Activated CD4-positive, alpha-beta T cell treated with anti-CD3 and anti-CD28 coated beads, Interleukin-2, amount 10 ng/mL, durations not matched to agents 7 days and 5 days (primary cell): ENCODE data around the gene AQP9. TPM values are rescaled to one million over a fixed set of nuclear protein-coding genes. Genes with fewer than 3 reads are reported as not detected.

Experiments used
- CTCF ChIA-PET: fragments of 350-600 bp; sonication (Branson Sonifier 250); formaldehyde crosslinking; loops from one replicate; lab custom pipeline; 2021; ENCODE audit warnings: antibody characterized with exemption; lab: Charles Lee
- POLR2A ChIA-PET: fragments of 350-600 bp; sonication (Branson Sonifier 250); formaldehyde crosslinking; loops from one replicate; lab custom pipeline; 2021; ENCODE audit warnings: antibody characterized with exemption; lab: Charles Lee
- DNase-seq: peaks from one replicate; pipeline ENCODE4 v3.0.0-alpha.2; 2020
- H3K27ac Mint-ChIP-seq: one replicate; pipeline ENCODE4 v1.8.0; 2021; ENCODE audit warnings: mild to moderate bottlenecking, moderate library complexity, mixed read lengths
- H3K27me3 Mint-ChIP-seq: one replicate; pipeline ENCODE4 v1.8.0; 2021; ENCODE audit warnings: mixed read lengths
- H3K36me3 Mint-ChIP-seq: one replicate; pipeline ENCODE4 v1.8.0; 2021; ENCODE audit warnings: low read depth, mixed read lengths
- H3K4me1 Mint-ChIP-seq: one replicate; pipeline ENCODE4 v1.8.0; 2021; ENCODE audit warnings: mixed read lengths
- H3K4me3 Mint-ChIP-seq: one replicate; pipeline ENCODE4 v1.8.0; 2021; ENCODE audit warnings: mild to moderate bottlenecking, moderate library complexity, mixed read lengths
- H3K9me3 Mint-ChIP-seq: one replicate; pipeline ENCODE4 v1.8.0; 2021; ENCODE audit warnings: mixed read lengths
- total RNA-seq, 2 experiments: library from RNA; stranded (reverse); gene quantifications; one replicate each; pipeline ENCODE4 v1.2.3, GENCODE V29; 2021

Gene AQP9
- total RNA-seq, 2 experiments from 2014 or later, result not detected

DNA sequence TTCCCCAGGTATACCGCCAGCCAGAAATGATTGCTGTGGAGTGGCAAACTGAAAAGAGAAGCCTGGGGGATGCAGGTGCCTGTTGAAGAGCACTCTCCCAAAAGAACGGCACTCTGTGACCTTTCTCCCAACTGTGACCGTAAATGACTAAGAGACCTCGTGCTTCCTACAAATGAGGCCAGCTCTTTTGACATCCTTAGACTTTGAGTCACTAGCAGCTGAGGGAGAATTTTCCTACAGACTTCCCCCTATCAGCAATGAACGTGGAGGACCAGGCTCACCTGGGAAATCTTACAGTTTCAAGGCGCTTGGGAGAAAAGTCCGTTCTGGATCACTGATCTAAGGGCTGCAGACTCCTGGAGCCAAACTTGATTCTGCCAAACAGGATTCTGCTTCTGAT, 8.6 kb downstream of the AQP9 start:
- peaks cover 15% of the 10 kb centered on the region for H3K27me3 Mint-ChIP-seq
- no peak overlapping the region for H3K27ac Mint-ChIP-seq
- H3K36me3 Mint-ChIP-seq, result no peaks in the 10 kb centered on the region
- no peak overlapping the region for H3K4me3 Mint-ChIP-seq
- no peaks in the 10 kb centered on the region for H3K4me1 Mint-ChIP-seq
- CTCF ChIA-PET, result no interaction called here
- no peak for DNase-seq
- POLR2A ChIA-PET, result no interaction called here
- H3K9me3 Mint-ChIP-seq, result no peaks in the 10 kb centered on the region

- CTCF ChIA-PET, result interaction anchor here (0.9 kb wide), 1 partner anchor 29 kb away, joined by 3 read pairs; no protein-coding TSS in a partner anchor
- no peaks in the 10 kb centered on the region for H3K9me3 Mint-ChIP-seq
These were observed 9.0 kb downstream of the AQP9 start for GRCh38 chr15:58147171-58147611.

GRCh38 chr15:58148120-58148519, 9.9 kb downstream of the AQP9 start:
- no peaks in the 10 kb centered on the region for H3K36me3 Mint-ChIP-seq
- H3K9me3 Mint-ChIP-seq, result no peaks in the 10 kb centered on the region
- CTCF ChIA-PET, result interaction anchor here (0.9 kb wide), 1 partner anchor 28 kb away, joined by 3 read pairs; no protein-coding TSS in a partner anchor
- H3K4me1 Mint-ChIP-seq, result no peaks in the 10 kb centered on the region
- peaks cover 11% of the 10 kb centered on the region for H3K27me3 Mint-ChIP-seq
- no peak overlapping the region for H3K27ac Mint-ChIP-seq
- POLR2A ChIA-PET, result no interaction called here
- H3K4me3 Mint-ChIP-seq, result no peak overlapping the region
- no peak for DNase-seq

More at GRCh38 chr15:58147171-58147611, 9.0 kb downstream of the AQP9 start:
- DNase-seq, result no peak
- Mint-ChIP-seq H3K4me3 (no peak overlapping the region), H3K36me3 (no peaks in the 10 kb centered on the region), H3K27ac (no peak overlapping the region), H3K4me1 (no peaks in the 10 kb centered on the region), H3K27me3 (peaks cover 15% of the 10 kb centered on the region)
- POLR2A ChIA-PET, result no interaction called here

- CTCF ChIA-PET, result no interaction called here
- POLR2A ChIA-PET, result no interaction called here
- no peak for DNase-seq
- H3K27ac Mint-ChIP-seq, result no peak overlapping the region
- H3K9me3 Mint-ChIP-seq, result no peaks in the 10 kb centered on the region
- H3K27me3 Mint-ChIP-seq, result peaks cover 8% of the 10 kb centered on the region
- no peaks in the 10 kb centered on the region for H3K36me3 Mint-ChIP-seq
- H3K4me3 Mint-ChIP-seq, result no peak overlapping the region
- H3K4me1 Mint-ChIP-seq, result no peaks in the 10 kb centered on the region
These were observed 10.7 kb downstream of the AQP9 start for GRCh38 chr15:58148633-58149445.

DNA sequence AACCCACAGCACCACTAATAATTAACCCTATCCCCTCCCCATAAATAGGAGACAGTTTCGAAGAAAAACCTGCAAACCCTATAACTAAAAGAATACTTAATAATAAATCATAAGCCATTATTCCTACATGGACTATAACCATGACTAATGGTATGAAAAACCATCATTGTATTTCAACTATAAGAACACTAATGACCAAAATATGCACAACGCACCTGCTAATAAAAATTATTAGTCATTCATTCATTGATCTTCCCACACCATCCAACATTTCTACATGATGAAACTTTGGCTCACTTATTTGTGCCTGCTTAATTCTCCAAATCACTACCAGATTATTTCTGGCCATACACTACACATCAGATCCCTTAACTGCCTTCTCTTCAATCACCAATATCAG, 16.6 kb downstream of the AQP9 start:
- no peaks in the 10 kb centered on the region for H3K4me1 Mint-ChIP-seq
- POLR2A ChIA-PET, result no interaction called here
- H3K4me3 Mint-ChIP-seq, result no peak overlapping the region
- no peaks in the 10 kb centered on the region for H3K9me3 Mint-ChIP-seq
- no peak for DNase-seq
- H3K27me3 Mint-ChIP-seq, result peaks cover 5% of the 10 kb centered on the region
- H3K27ac Mint-ChIP-seq, result no peak overlapping the region
- CTCF ChIA-PET, result no interaction called here
- no peaks in the 10 kb centered on the region for H3K36me3 Mint-ChIP-seq

GRCh38 chr15:58159827-58160386, 21.7 kb downstream of the AQP9 start:
- CTCF ChIA-PET, result interaction anchor here (0.5 to 0.6 kb wide), 2 partner anchors 27 to 627 kb away, joined by 3 to 4 read pairs; no protein-coding TSS in a partner anchor
- no peak overlapping the region for H3K27ac Mint-ChIP-seq
- H3K9me3 Mint-ChIP-seq, result no peaks in the 10 kb centered on the region
- no peaks in the 10 kb centered on the region for H3K36me3 Mint-ChIP-seq
- H3K27me3 Mint-ChIP-seq, result peaks cover 31% of the 10 kb centered on the region
- POLR2A ChIA-PET, result no interaction called here
- no peak for DNase-seq
- no peaks in the 10 kb centered on the region for H3K4me1 Mint-ChIP-seq
- H3K4me3 Mint-ChIP-seq, result no peak overlapping the region

GRCh38 chr15:58161436-58161930, 23.3 kb downstream of the AQP9 start:
- Mint-ChIP-seq H3K36me3 (no peaks in the 10 kb centered on the region), H3K27me3 (peaks cover 38% of the 10 kb centered on the region), H3K4me3 (no peak overlapping the region), H3K4me1 (no peaks in the 10 kb centered on the region), H3K27ac (no peak overlapping the region), H3K9me3 (no peaks in the 10 kb centered on the region)
- CTCF ChIA-PET, result no interaction called here
- no peak for DNase-seq
- POLR2A ChIA-PET, result no interaction called here

DNA sequence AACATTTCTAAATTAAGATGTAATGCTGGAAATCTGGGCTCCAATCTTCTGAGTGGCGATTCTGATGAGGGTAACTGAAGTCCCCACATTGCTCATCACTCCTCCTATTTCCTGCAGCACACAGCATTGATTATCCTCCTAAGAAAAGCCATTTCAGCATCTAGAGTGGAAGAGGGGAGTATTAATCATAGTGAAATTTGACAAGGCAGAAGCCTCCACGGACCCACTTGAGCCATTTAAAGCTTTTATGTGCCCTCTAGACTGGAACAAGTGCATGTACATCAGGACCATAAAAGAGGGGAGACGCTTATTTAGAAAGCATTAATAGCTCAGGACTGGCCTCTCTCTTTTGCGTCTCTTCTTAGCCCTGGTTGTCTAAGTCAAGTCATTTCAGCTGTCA, 25.8 kb downstream of the AQP9 start:
- POLR2A ChIA-PET, result no interaction called here
- Mint-ChIP-seq H3K4me1 (no peaks in the 10 kb centered on the region), H3K27me3 (peaks cover 38% of the 10 kb centered on the region), H3K36me3 (no peaks in the 10 kb centered on the region), H3K27ac (no peak overlapping the region), H3K4me3 (no peak overlapping the region), H3K9me3 (no peaks in the 10 kb centered on the region)
- CTCF ChIA-PET, result no interaction called here
- DNase-seq, result no peak

DNA sequence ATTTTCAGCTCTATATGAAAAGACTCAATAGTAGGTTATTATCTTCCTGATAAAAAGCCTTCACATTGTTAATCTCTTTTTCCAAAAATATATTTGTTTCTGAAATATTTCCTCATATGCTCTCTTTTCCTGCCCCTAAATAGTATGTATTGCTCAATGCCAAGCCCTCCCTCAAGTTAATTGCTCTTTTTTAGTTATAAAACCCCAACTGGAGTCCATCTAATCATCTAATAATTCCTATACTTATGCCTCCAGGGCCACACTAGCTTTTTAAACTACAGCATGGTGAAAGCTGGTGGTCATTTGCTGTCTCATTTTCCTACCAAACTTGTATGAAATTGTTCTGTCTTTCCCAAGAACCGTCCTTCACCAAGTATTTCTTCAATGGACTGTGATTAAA, 26.7 kb downstream of the AQP9 start:
- Mint-ChIP-seq H3K4me3 (no peak overlapping the region), H3K4me1 (no peaks in the 10 kb centered on the region), H3K36me3 (no peaks in the 10 kb centered on the region), H3K27ac (no peak overlapping the region), H3K9me3 (no peaks in the 10 kb centered on the region), H3K27me3 (peaks cover 38% of the 10 kb centered on the region)
- CTCF ChIA-PET, result no interaction called here
- POLR2A ChIA-PET, result no interaction called here
- DNase-seq, result no peak

GRCh38 chr15:58165661-58166060, 27.5 kb downstream of the AQP9 start:
- ChIA-PET CTCF (no interaction called here), POLR2A (no interaction called here)

GRCh38 chr15:58167095-58167691, 29.0 kb downstream of the AQP9 start:
- Mint-ChIP-seq H3K4me1 (no peaks in the 10 kb centered on the region), H3K36me3 (no peaks in the 10 kb centered on the region), H3K4me3 (no peak overlapping the region), H3K27ac (no peak overlapping the region), H3K27me3 (peaks cover 31% of the 10 kb centered on the region), H3K9me3 (no peaks in the 10 kb centered on the region)
- ChIA-PET POLR2A (no interaction called here), CTCF (no interaction called here)
- DNase-seq, result no peak

More at GRCh38 chr15:58165661-58166060, 27.5 kb downstream of the AQP9 start:
- Mint-ChIP-seq H3K4me1 (no peaks in the 10 kb centered on the region), H3K27me3 (peaks cover 39% of the 10 kb centered on the region), H3K4me3 (no peak overlapping the region), H3K36me3 (no peaks in the 10 kb centered on the region), H3K9me3 (no peaks in the 10 kb centered on the region), H3K27ac (no peak overlapping the region)
- DNase-seq, result no peak

DNA sequence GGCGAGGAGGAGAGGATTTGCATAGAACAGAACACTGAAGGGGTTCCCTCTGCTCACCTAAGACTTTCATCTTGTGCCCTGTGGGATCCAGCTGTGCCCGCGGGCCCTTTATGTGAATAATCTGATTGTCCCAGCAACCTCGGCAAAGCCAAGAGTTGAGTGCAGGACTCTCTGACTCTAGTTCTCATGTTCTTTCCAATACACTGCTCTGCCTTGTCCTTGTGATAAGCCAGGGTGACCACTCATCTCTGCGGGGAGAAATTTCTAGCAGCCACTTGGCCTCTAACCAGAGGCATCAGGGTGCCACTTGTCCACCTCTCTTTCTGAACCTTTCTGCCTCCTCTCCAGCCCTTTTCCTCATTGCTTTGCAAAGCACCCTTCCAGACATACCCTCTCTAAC, 31.8 kb downstream of the AQP9 start:
- no peak for DNase-seq
- peaks cover 19% of the 10 kb centered on the region for H3K27me3 Mint-ChIP-seq
- H3K4me1 Mint-ChIP-seq, result no peaks in the 10 kb centered on the region
- ChIA-PET CTCF (no interaction called here), POLR2A (no interaction called here)
- H3K9me3 Mint-ChIP-seq, result no peaks in the 10 kb centered on the region
- H3K36me3 Mint-ChIP-seq, result no peaks in the 10 kb centered on the region
- no peak overlapping the region for H3K27ac Mint-ChIP-seq
- no peak overlapping the region for H3K4me3 Mint-ChIP-seq

DNA sequence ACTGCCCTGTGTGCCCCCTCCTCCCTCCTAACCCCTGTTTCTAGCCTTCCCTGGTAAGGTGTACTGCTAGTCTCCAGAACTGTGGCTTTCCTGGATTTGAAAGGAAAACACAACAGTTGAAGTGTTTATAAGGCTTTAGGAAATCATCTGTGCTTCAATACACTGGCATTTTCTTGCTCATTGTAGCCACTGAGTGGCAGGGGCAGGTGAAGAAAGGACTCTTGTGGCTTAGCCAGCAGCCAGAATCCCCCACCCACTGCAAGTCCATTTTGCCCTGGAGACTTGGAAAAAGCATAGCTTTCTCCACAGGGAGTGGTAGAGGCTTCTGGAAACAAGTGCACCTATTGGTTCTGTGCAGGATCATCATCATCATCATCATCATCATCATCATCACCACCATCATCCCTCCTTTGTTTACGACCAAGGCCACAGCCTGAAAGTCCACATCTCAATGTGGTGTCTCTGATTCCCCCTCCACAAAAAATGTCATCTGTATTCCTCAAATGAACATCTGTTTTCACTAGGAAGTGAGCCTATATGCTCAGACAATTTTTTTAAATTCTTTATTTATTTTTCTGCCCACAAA, 33.4 kb downstream of the AQP9 start:
- Mint-ChIP-seq H3K4me3 (no peak overlapping the region), H3K36me3 (no peaks in the 10 kb centered on the region), H3K9me3 (no peaks in the 10 kb centered on the region), H3K27ac (no peak overlapping the region), H3K4me1 (no peaks in the 10 kb centered on the region), H3K27me3 (peaks cover 19% of the 10 kb centered on the region)
- DNase-seq, result no peak
- POLR2A ChIA-PET, result no interaction called here
- CTCF ChIA-PET, result interaction anchor here (0.7 kb wide), 1 partner anchor 343 kb away, joined by 3 read pairs; no protein-coding TSS in a partner anchor
